Right ventricle myocardium inferior (tissue), 1 donor: Measurements from ENCODE around the gene KIF6. TPM values are rescaled to one million over a fixed set of nuclear protein-coding genes. Genes with fewer than 3 reads are reported as not detected.

ENCODE experiments used
- ATAC-seq: fragments of 200-7000 bp; cut with Tn5 transposase; one replicate; pipeline ENCODE4 v1.9.1; 2020; ENCODE audit warnings: mild to moderate bottlenecking, moderate library complexity
- DNase-seq: peaks from one replicate; pipeline ENCODE4 v3.0.0; 2021; ENCODE audit errors: missing footprints
- intact Hi-C: fragments of 100-400 bp; cut with DNase I; formaldehyde crosslinking; loops from one replicate; pipeline ENCODE4 v1.11.0; 2022
- total RNA-seq: library from RNA; stranded (reverse); fragmentation: NEBNext Ultra II Directional; extraction: Animal tissue kit (Norgen Biotek cat#: 25700); gene quantifications from one replicate; pipeline ENCODE4 v1.2.1, GENCODE V29; 2021
- donor health status: DM: no; HTN: yes; CAD: no; lungs with severe emphysema.

Gene KIF6
- total RNA-seq, 1 donor from 2014 or later: 0.16 TPM

- DNase-seq (no peak), ATAC-seq (no peak)
- intact Hi-C loops: loop anchor here (10.0 kb wide), 1 partner anchor 127 kb away; no protein-coding TSS in a partner anchor
Observed at GRCh38 chr6:39417440-39417839, 307.8 kb downstream of the KIF6 start.

- ATAC-seq: no peak
- DNase-seq: no peak
- intact Hi-C loops: loop anchor here (10.0 kb wide), 1 partner anchor 128 kb away; no protein-coding TSS in a partner anchor
Observed at GRCh38 chr6:39416728-39417127, 308.5 kb downstream of the KIF6 start.

- ATAC-seq (no peak), DNase-seq (no peak)
- intact Hi-C loops: loop anchor here (10.0 kb wide), 1 partner anchor 129 kb away; no protein-coding TSS in a partner anchor
Observed at GRCh38 chr6:39416026-39416425, 309.2 kb downstream of the KIF6 start.

- no peak for DNase-seq
- ATAC-seq: no peak
- intact Hi-C loops: loop anchor here (10.0 kb wide), 1 partner anchor 129 kb away; no protein-coding TSS in a partner anchor
Observed at GRCh38 chr6:39415482-39415881, 309.7 kb downstream of the KIF6 start.

GRCh38 chr6:39411465-39411864, 313.7 kb downstream of the KIF6 start:
- ATAC-seq (peak; percentile 72), DNase-seq (no peak)
- intact Hi-C loops: loop anchor here (10.0 kb wide), 1 partner anchor 133 kb away; no protein-coding TSS in a partner anchor

- ATAC-seq: no peak
- intact Hi-C loops: loop anchor here (10.0 kb wide), 1 partner anchor 134 kb away; no protein-coding TSS in a partner anchor
- no peak for DNase-seq
Observed at GRCh38 chr6:39411001-39411400, 314.2 kb downstream of the KIF6 start.

- ATAC-seq (no peak), DNase-seq (no peak)
- intact Hi-C loops: loop anchor here (10.0 kb wide), 1 partner anchor 135 kb away; no protein-coding TSS in a partner anchor
Observed at GRCh38 chr6:39409889-39410288, 315.3 kb downstream of the KIF6 start.

GRCh38 chr6:39407446-39407993, 317.7 kb downstream of the KIF6 start:
- DNase-seq: no peak
- no peak for ATAC-seq
- intact Hi-C loops: no loop called here

- DNase-seq: no peak
- intact Hi-C loops: no loop called here
- no peak for ATAC-seq
Observed at GRCh38 chr6:39404312-39404711, 320.9 kb downstream of the KIF6 start.

GRCh38 chr6:39403304-39403703, 321.9 kb downstream of the KIF6 start:
- no peak for DNase-seq
- no peak for ATAC-seq
- intact Hi-C loops: no loop called here

- ATAC-seq: no peak
- DNase-seq: no peak
- intact Hi-C loops: no loop called here
Observed at GRCh38 chr6:39402239-39402751, 322.9 kb downstream of the KIF6 start.

GRCh38 chr6:39401376-39401775, 323.8 kb downstream of the KIF6 start:
- intact Hi-C loops: no loop called here
- no peak for DNase-seq
- ATAC-seq: no peak

GRCh38 chr6:39400026-39400425, 325.2 kb downstream of the KIF6 start:
- no peak for ATAC-seq
- no peak for DNase-seq
- intact Hi-C loops: no loop called here

GRCh38 chr6:39396854-39397253, 328.4 kb downstream of the KIF6 start:
- intact Hi-C loops: no loop called here
- ATAC-seq (no peak), DNase-seq (no peak)

- DNase-seq (no peak), ATAC-seq (no peak)
- intact Hi-C loops: no loop called here
Observed at GRCh38 chr6:39393075-39393474, 332.1 kb downstream of the KIF6 start.

GRCh38 chr6:39391182-39391581, 334.0 kb downstream of the KIF6 start:
- DNase-seq (no peak), ATAC-seq (no peak)
- intact Hi-C loops: no loop called here

- intact Hi-C loops: no loop called here
- ATAC-seq (peak; percentile 37), DNase-seq (no peak)
Observed at GRCh38 chr6:39389484-39389767, 335.8 kb downstream of the KIF6 start.

GRCh38 chr6:39388606-39389483, 336.4 kb downstream of the KIF6 start:
- no peak for ATAC-seq
- intact Hi-C loops: no loop called here
- no peak for DNase-seq

GRCh38 chr6:39387785-39388184, 337.4 kb downstream of the KIF6 start:
- DNase-seq (no peak), ATAC-seq (no peak)
- intact Hi-C loops: no loop called here

- ATAC-seq (no peak), DNase-seq (no peak)
- intact Hi-C loops: no loop called here
Observed at GRCh38 chr6:39386487-39386886, 338.7 kb downstream of the KIF6 start.
